ENCODE measurements around the gene INSM2.

The INSM2 gene

GRCh38 chr14:35549551-35549950 lies 15.6 kb downstream of the INSM2 start:
- Histone ChIP-seq H2AFZ (ENCODE audit: low read length) (no peak overlapping the region), H3F3A (ENCODE audit: low read depth) (no peaks in the 10 kb centered on the region), H3K9me2 (replicated peaks; ENCODE audit: low read depth, low read length) (no peaks in the 10 kb centered on the region), H3K27me3 (ENCODE audit: insufficient read depth, low read length, poor library complexity, severe bottlenecking) (no peaks in the 10 kb centered on the region), H3K9me3 (ENCODE audit: insufficient read depth, low read depth, low read length) (no peaks in the 10 kb centered on the region), H3K4me1 (ENCODE audit: insufficient read depth, low read length, poor library complexity, severe bottlenecking) (no peaks in the 10 kb centered on the region), H3K79me2 (ENCODE audit: insufficient read depth, low read length) (no peaks in the 10 kb centered on the region), H4K20me1 (ENCODE audit: insufficient read depth, low read length, poor library complexity, severe bottlenecking) (no peaks in the 10 kb centered on the region), H3K36me3 (ENCODE audit: insufficient read depth, low read length) (no peaks in the 10 kb centered on the region), H3K4me3 (ENCODE audit: low read length, poor library complexity, severe bottlenecking) (no peak overlapping the region), H3K9ac (ENCODE audit: low read depth, low read length, poor library complexity, severe bottlenecking) (no peak overlapping the region), H3K4me2 (ENCODE audit: low read depth, low read length, poor library complexity, severe bottlenecking) (no peak overlapping the region)
- TF ChIP-seq CTCF (conservative IDR thresholded peaks at IDR 0.05; ENCODE audit: low read length) = no peak
- TF ChIP-seq EZH2phosphoT487 (IDR thresholded peaks at IDR 0.05; ENCODE audit: borderline replicate concordance) = no peak

- no peak overlapping the region for H3K4me2 ChIP-seq (ENCODE audit: low read depth, low read length, poor library complexity, severe bottlenecking)
- no peaks in the 10 kb centered on the region for H3F3A ChIP-seq (ENCODE audit: low read depth)
- H3K9me2 ChIP-seq (replicated peaks; ENCODE audit: low read depth, low read length) = no peaks in the 10 kb centered on the region
- H3K4me1 ChIP-seq (ENCODE audit: insufficient read depth, low read length, poor library complexity, severe bottlenecking) = no peaks in the 10 kb centered on the region
- TF ChIP-seq EZH2phosphoT487 (IDR thresholded peaks at IDR 0.05; ENCODE audit: borderline replicate concordance) (no peak), CTCF (conservative IDR thresholded peaks at IDR 0.05; ENCODE audit: low read length) (no peak)
- H3K79me2 ChIP-seq (ENCODE audit: insufficient read depth, low read length) = no peaks in the 10 kb centered on the region
- no peak overlapping the region for H2AFZ ChIP-seq (ENCODE audit: low read length)
- H3K27me3 ChIP-seq (ENCODE audit: insufficient read depth, low read length, poor library complexity, severe bottlenecking) = no peaks in the 10 kb centered on the region
- no peaks in the 10 kb centered on the region for H3K9me3 ChIP-seq (ENCODE audit: insufficient read depth, low read depth, low read length)
- no peak overlapping the region for H3K9ac ChIP-seq (ENCODE audit: low read depth, low read length, poor library complexity, severe bottlenecking)
- H3K36me3 ChIP-seq (ENCODE audit: insufficient read depth, low read length) = no peaks in the 10 kb centered on the region
- no peak overlapping the region for H3K4me3 ChIP-seq (ENCODE audit: low read length, poor library complexity, severe bottlenecking)
- H4K20me1 ChIP-seq (ENCODE audit: insufficient read depth, low read length, poor library complexity, severe bottlenecking) = no peaks in the 10 kb centered on the region
Observed at GRCh38 chr14:35551081-35551480, 17.1 kb downstream of the INSM2 start.

GRCh38 chr14:35553808-35554207 lies 19.8 kb downstream of the INSM2 start:
- H3K9me3 ChIP-seq (ENCODE audit: insufficient read depth, low read depth, low read length) = no peaks in the 10 kb centered on the region
- no peaks in the 10 kb centered on the region for H4K20me1 ChIP-seq (ENCODE audit: insufficient read depth, low read length, poor library complexity, severe bottlenecking)
- H3K4me3 ChIP-seq (ENCODE audit: low read length, poor library complexity, severe bottlenecking) = no peak overlapping the region
- no peaks in the 10 kb centered on the region for H3K4me1 ChIP-seq (ENCODE audit: insufficient read depth, low read length, poor library complexity, severe bottlenecking)
- H3K4me2 ChIP-seq (ENCODE audit: low read depth, low read length, poor library complexity, severe bottlenecking) = no peak overlapping the region
- H2AFZ ChIP-seq (ENCODE audit: low read length) = no peak overlapping the region
- H3F3A ChIP-seq (ENCODE audit: low read depth) = no peaks in the 10 kb centered on the region
- H3K36me3 ChIP-seq (ENCODE audit: insufficient read depth, low read length) = no peaks in the 10 kb centered on the region
- H3K79me2 ChIP-seq (ENCODE audit: insufficient read depth, low read length) = no peaks in the 10 kb centered on the region
- TF ChIP-seq CTCF (conservative IDR thresholded peaks at IDR 0.05; ENCODE audit: low read length) (no peak), EZH2phosphoT487 (IDR thresholded peaks at IDR 0.05; ENCODE audit: borderline replicate concordance) (no peak)
- H3K27me3 ChIP-seq (ENCODE audit: insufficient read depth, low read length, poor library complexity, severe bottlenecking) = no peaks in the 10 kb centered on the region
- H3K9me2 ChIP-seq (replicated peaks; ENCODE audit: low read depth, low read length) = no peaks in the 10 kb centered on the region
- H3K9ac ChIP-seq (ENCODE audit: low read depth, low read length, poor library complexity, severe bottlenecking) = no peak overlapping the region

Measured in Loucy (cell line).